Breast epithelium (tissue), 3 donors: ENCODE measurements around the gene SMIM3.

ENCODE experiments used
- CTCF ChIP-seq, 3 donors: fragments of 450-650 bp; IDR thresholded peaks; one replicate each; pipeline ENCODE4 v1.5.1; 2016 to 2017; ENCODE audit warnings: antibody characterized with exemption in 3 of 3, mild to moderate bottlenecking in 3 of 3, moderate library complexity in 3 of 3
- POLR2A ChIP-seq: fragments of 450-650 bp; IDR thresholded peaks from one replicate; pipeline ENCODE4 v1.6.1; 2016; ENCODE audit warnings: antibody characterized with exemption, mild to moderate bottlenecking, moderate library complexity
- POLR2AphosphoS5 ChIP-seq, 3 donors: sonication (generic); formaldehyde crosslinking; IDR thresholded peaks; one replicate each; pipeline ENCODE4 v1.6.1; 2017; ENCODE audit warnings: antibody characterized with exemption in 3 of 3

- TF ChIP-seq CTCF (IDR thresholded peaks at IDR 0.05) (no peak), POLR2A (no peak), POLR2AphosphoS5 (IDR thresholded peaks at IDR 0.05) (no peak)
Observed at GRCh38 chr5:150789450-150789849, 10.9 kb downstream of the SMIM3 start.
